HG03442 (cell line): Measurements from ENCODE around the gene PLEKHO2.
A peak's percentile ranks its signal among the peaks of the same experiment; 100 is the strongest.

Experiments
- ATAC-seq: cut with Tn5 transposase; IDR thresholded peaks from one replicate; pipeline ENCODE4 v1.9.1; 2021; ENCODE audit warnings: mild to moderate bottlenecking, moderate library complexity; ENCODE audit not compliant: unreplicated experiment

PLEKHO2 gene

GRCh38 chr15:64825431-64826294, 16.1 kb upstream of the PLEKHO2 start, which contains the start of gene PIF1:
TSS of gene PIF1 (minus strand) at chr15:64825647. CDS start at chr15:64824335, 1,312 bp downstream.
- ATAC-seq: peak; percentile 88

GRCh38 chr15:64828985-64829384, 12.7 kb upstream of the PLEKHO2 start:
- ATAC-seq: no peak

GRCh38 chr15:64833690-64834089, 8.0 kb upstream of the PLEKHO2 start:
- ATAC-seq: no peak

GRCh38 chr15:64836023-64836536, 5.6 kb upstream of the PLEKHO2 start:
- no peak for ATAC-seq

- ATAC-seq: no peak
Measured at GRCh38 chr15:64837502-64837901, 4.2 kb upstream of the PLEKHO2 start.

- no peak for ATAC-seq
Measured at GRCh38 chr15:64841060-64841343, 713 bp upstream of the PLEKHO2 start.

- no peak for ATAC-seq
Measured at GRCh38 chr15:64842096-64842939, 603 bp downstream of the PLEKHO2 start.

- ATAC-seq: no peak
Measured at GRCh38 chr15:64842986-64843561, 1.4 kb downstream of the PLEKHO2 start.

- no peak for ATAC-seq
Measured at GRCh38 chr15:64843991-64844390, 2.3 kb downstream of the PLEKHO2 start.

GRCh38 chr15:64844576-64845145, 2.9 kb downstream of the PLEKHO2 start:
- no peak for ATAC-seq

- no peak for ATAC-seq
Measured at GRCh38 chr15:64845183-64845611, 3.5 kb downstream of the PLEKHO2 start.

GRCh38 chr15:64845831-64846595, 4.3 kb downstream of the PLEKHO2 start:
- ATAC-seq: no peak

GRCh38 chr15:64847016-64847415, 5.3 kb downstream of the PLEKHO2 start:
- no peak for ATAC-seq

- ATAC-seq: no peak
Measured at GRCh38 chr15:64847448-64847847, 5.7 kb downstream of the PLEKHO2 start.

- ATAC-seq: no peak
Measured at GRCh38 chr15:64847876-64848716, 6.4 kb downstream of the PLEKHO2 start.

GRCh38 chr15:64850778-64851502, 9.2 kb downstream of the PLEKHO2 start:
- no peak for ATAC-seq

GRCh38 chr15:64851503-64851840, 9.8 kb downstream of the PLEKHO2 start:
- no peak for ATAC-seq

GRCh38 chr15:64854041-64854440, 12.3 kb downstream of the PLEKHO2 start:
- no peak for ATAC-seq

GRCh38 chr15:64854526-64854925, 12.8 kb downstream of the PLEKHO2 start:
- no peak for ATAC-seq
